Breast epithelium (tissue), 4 donors: ENCODE data around the gene TMEM170A. TPM values are rescaled to one million over a fixed set of nuclear protein-coding genes. Genes with fewer than 3 reads are reported as not detected.
"Not testable (repeated sequence)": the region's sequence is repeated elsewhere in the genome, so short reads cannot be mapped to it uniquely, and the experiment has no call there.

Experiments
- DNase-seq, 2 donors: peaks; one replicate each; pipeline ENCODE4 v3.0.0-alpha.2; 2019; ENCODE audit warnings: low spot score in 2 of 2
- H3K27ac ChIP-seq, 2 donors: fragments of 200-600 bp; sonication (generic) in 1 of 2; one replicate each; pipeline ENCODE4 v1.5.1; 2016 to 2019; ENCODE audit warnings: mild to moderate bottlenecking in 1 of 2
- H3K27me3 ChIP-seq, 2 donors: fragments of 200-600 bp; sonication (generic) in 1 of 2; one replicate each; pipeline versions ENCODE4 v1.5.1 to v1.6.0; 2017 to 2019; ENCODE audit warnings: control low read depth in 1 of 2, mild to moderate bottlenecking in 1 of 2
- H3K36me3 ChIP-seq: fragments of 200-600 bp; one replicate; pipeline ENCODE4 v1.5.1; 2019
- H3K4me1 ChIP-seq, 2 donors: fragments of 200-600 bp; sonication (generic); one replicate each; pipeline ENCODE4 v1.5.1; 2016 to 2019; ENCODE audit warnings: control low read depth in 1 of 2
- H3K4me3 ChIP-seq, 3 donors: fragments of 200-600 bp; sonication (generic); 1 replicate in 2 of 3; 2 replicates in 1 of 3; pipeline ENCODE4 v1.5.1; 2016 to 2019; ENCODE audit warnings: mild to moderate bottlenecking in 3 of 3, moderate library complexity in 2 of 3
- H3K9me3 ChIP-seq, 2 donors: fragments of 200-600 bp; sonication (generic) in 1 of 2; one replicate each; pipeline ENCODE4 v1.5.1; 2016 to 2019; ENCODE audit warnings: control low read depth in 1 of 2
- CTCF ChIP-seq, 3 donors: fragments of 450-650 bp; IDR thresholded peaks; one replicate each; pipeline ENCODE4 v1.5.1; 2016 to 2017; ENCODE audit warnings: antibody characterized with exemption in 3 of 3, mild to moderate bottlenecking in 3 of 3, moderate library complexity in 3 of 3
- POLR2A ChIP-seq: fragments of 450-650 bp; IDR thresholded peaks from one replicate; pipeline ENCODE4 v1.6.1; 2016; ENCODE audit warnings: antibody characterized with exemption, mild to moderate bottlenecking, moderate library complexity
- POLR2AphosphoS5 ChIP-seq, 3 donors: sonication (generic); formaldehyde crosslinking; IDR thresholded peaks; one replicate each; pipeline ENCODE4 v1.6.1; 2017; ENCODE audit warnings: antibody characterized with exemption in 3 of 3
- intact Hi-C: fragments of 100-400 bp; cut with DNase I; formaldehyde crosslinking; loops from one replicate; pipeline ENCODE4 v1.15.1; 2023; ENCODE audit warnings: low total_unique reads
- total RNA-seq, 3 donors: library from RNA; depleted of rRNA; stranded (reverse); fragments of >200 nt; gene quantifications; one replicate each; pipeline ENCODE4 v1.1.0, GENCODE V29; 2016

Gene TMEM170A
- total RNA-seq, 3 donors from 2014 or later = 12.8 to 36.3 (median 22.0) TPM

- TF ChIP-seq POLR2AphosphoS5 (IDR thresholded peaks at IDR 0.05) (no peak), CTCF (IDR thresholded peaks at IDR 0.05) (no peak), POLR2A (no peak)
- Histone ChIP-seq H3K27me3 (no peaks in the 10 kb centered on the region), H3K4me3 (no peak overlapping the region), H3K36me3 (no peaks in the 10 kb centered on the region), H3K9me3 (no peaks in the 10 kb centered on the region), H3K27ac (no peak overlapping the region), H3K4me1 (no peaks in the 10 kb centered on the region)
- intact Hi-C loops = loop anchor here (10.0 kb wide), 1 partner anchor 712 kb away; no protein-coding TSS in a partner anchor
- no peak for DNase-seq
Observed at GRCh38 chr16:75502916-75503605, 38.6 kb upstream of the TMEM170A start.

- H3K4me1 ChIP-seq, H3K27ac ChIP-seq: not testable (repeated sequence)
- DNase-seq = peak in 1 of 2 donors; percentile 31
Observed at GRCh38 chr16:75501820-75502219, 37.3 kb upstream of the TMEM170A start.

GRCh38 chr16:75501359-75501758 lies 36.9 kb upstream of the TMEM170A start:
- Histone ChIP-seq H3K9me3 (no peaks in the 10 kb centered on the region), H3K36me3 (no peaks in the 10 kb centered on the region), H3K27me3 (no peaks in the 10 kb centered on the region), H3K4me3 (no peak overlapping the region), H3K27ac (no peak overlapping the region), H3K4me1 (no peaks in the 10 kb centered on the region)
- no peak for DNase-seq
- TF ChIP-seq POLR2AphosphoS5 (IDR thresholded peaks at IDR 0.05) (no peak), CTCF (IDR thresholded peaks at IDR 0.05) (no peak), POLR2A (no peak)
- intact Hi-C loops = loop anchor here (10.0 kb wide), 1 partner anchor 713 kb away; no protein-coding TSS in a partner anchor

More at GRCh38 chr16:75501820-75502219, 37.3 kb upstream of the TMEM170A start:
- H3K27me3 ChIP-seq, H3K4me3 ChIP-seq, H3K36me3 ChIP-seq, H3K9me3 ChIP-seq: not testable (repeated sequence)
- intact Hi-C loops = loop anchor here (10.0 kb wide), 1 partner anchor 713 kb away; no protein-coding TSS in a partner anchor

- H3K27ac ChIP-seq, H3K36me3 ChIP-seq, H3K27me3 ChIP-seq, intact Hi-C loops, H3K4me3 ChIP-seq, H3K4me1 ChIP-seq, H3K9me3 ChIP-seq: not testable (repeated sequence)
- DNase-seq = peak; percentile 26 to 64
Observed at GRCh38 chr16:75498605-75499322, 34.3 kb upstream of the TMEM170A start.

- no peaks in the 10 kb centered on the region for H3K36me3 ChIP-seq
- H3K4me1 ChIP-seq = no peaks in the 10 kb centered on the region
- DNase-seq = no peak
- no peak overlapping the region for H3K27ac ChIP-seq
- no peak for TF ChIP-seq POLR2AphosphoS5 (IDR thresholded peaks at IDR 0.05)
- TF ChIP-seq POLR2A = no peak
- no peak for TF ChIP-seq CTCF (IDR thresholded peaks at IDR 0.05)
- intact Hi-C loops = no loop called here
- no peak overlapping the region for H3K4me3 ChIP-seq
- H3K9me3 ChIP-seq = no peaks in the 10 kb centered on the region
- H3K27me3 ChIP-seq = peaks cover 0 to 8% of the 10 kb centered on the region in 2 donors
Observed at GRCh38 chr16:75497558-75497957, 33.1 kb upstream of the TMEM170A start.

GRCh38 chr16:75495076-75495674 lies 30.7 kb upstream of the TMEM170A start, which contains the start of gene CHST6:
Gene CHST6, minus strand, starts transcription at chr16:75495441. Its CDS starts 15,613 bp downstream, at chr16:75479828.
- TF ChIP-seq POLR2A (no peak), CTCF (IDR thresholded peaks at IDR 0.05) (no peak), POLR2AphosphoS5 (IDR thresholded peaks at IDR 0.05) (no peak)
- Histone ChIP-seq H3K9me3 (no peaks in the 10 kb centered on the region), H3K4me3 (peak within 1 kb of the TSS; percentile 31 to 62 (median 48)), H3K27me3 (peaks cover 0 to 8% of the 10 kb centered on the region in 2 donors), H3K4me1 (no peaks in the 10 kb centered on the region), H3K36me3 (no peaks in the 10 kb centered on the region), H3K27ac (no peak within 1 kb of the TSS)
- DNase-seq = no peak
- intact Hi-C loops = no loop called here
